NCI-H2196 treated with DMSO at 0.1 percent for 48 hours (cell line): Measurements from ENCODE around the gene ABLIM2.

Experiments
- DNase-seq: peaks from one replicate; lab custom pipeline; 2025; ENCODE audit not compliant: unreplicated experiment; lab: John Stamatoyannopoulos, UW

The ABLIM2 gene

DNA sequence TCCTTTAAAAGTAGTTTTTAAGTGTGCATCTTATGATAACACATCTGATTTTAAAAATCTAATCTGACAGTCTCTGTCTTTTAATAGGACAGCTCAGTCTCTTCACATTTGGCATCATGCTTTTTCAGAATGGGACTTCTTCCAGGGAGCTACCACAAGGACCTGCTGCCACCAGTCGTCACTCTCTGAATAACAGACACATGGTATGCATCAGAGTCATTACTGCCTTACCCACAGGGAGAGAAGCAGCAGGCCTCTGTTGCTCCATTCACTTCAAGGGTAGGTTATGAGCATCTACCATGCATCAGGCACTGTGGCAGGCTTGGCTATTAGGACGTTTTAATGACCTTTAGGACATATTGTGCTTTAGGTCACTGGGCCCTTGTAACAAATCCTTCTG, 169.0 kb downstream of the ABLIM2 start:
- no peak for DNase-seq

DNA sequence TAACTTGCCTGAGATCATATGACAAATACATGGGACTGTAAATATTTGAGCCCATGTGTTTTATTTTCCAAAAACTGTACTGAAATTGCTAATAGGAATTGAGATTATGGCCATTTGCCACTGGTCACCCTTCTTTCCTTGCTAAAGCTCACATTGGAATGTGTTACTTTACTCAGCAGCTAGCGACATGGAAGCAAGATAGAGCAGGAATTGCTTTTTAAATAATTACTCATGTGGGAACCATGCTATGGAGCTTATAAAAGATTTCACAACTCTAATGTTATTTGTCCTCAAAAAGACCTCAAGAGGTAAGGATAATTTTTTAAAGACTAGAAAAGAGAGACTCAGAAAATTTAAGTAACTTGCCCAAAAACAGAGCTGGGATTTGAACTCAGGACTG, 170.2 kb downstream of the ABLIM2 start:
- no peak for DNase-seq

DNA sequence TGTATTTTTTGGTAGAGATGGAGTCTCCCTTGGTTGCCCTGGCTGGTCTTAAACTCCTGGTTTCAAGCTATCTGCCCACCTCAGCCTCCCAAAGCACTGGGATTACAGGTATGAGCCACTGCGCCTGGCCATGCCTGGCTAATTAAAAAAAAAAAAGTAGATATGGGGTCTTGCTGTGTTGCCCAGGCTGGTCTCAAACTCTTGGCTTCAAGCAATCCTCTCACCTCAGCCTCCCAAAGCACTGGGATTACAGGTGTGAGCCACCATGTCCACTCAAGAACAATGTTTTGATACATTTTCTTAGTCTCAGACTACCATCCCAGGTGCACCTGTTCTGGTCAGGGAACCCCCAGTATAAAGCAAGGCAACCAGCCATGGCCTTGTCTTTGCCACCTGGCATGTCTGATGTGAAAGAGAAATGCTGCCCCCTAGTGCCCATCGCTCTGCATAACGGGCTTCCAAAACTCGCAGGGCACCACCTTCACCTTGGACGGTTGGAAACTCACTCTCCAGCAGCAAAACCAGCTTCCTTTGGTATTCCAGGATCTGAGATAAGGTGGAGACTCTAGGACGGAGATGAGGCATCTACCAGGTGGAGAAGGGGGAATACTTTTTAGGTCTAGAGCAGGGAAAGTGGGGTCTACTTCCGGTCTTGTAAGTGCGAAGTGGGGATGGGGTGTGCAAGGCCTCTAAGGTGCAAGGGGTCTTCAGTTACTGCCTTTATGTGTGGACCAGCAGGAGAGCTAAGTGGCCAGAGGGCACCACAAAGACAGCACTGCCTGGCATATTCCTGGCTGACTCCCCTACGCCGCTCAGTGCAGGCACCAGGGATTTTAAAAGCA, 171.2 kb downstream of the ABLIM2 start:
- DNase-seq: peak; percentile 68

DNA sequence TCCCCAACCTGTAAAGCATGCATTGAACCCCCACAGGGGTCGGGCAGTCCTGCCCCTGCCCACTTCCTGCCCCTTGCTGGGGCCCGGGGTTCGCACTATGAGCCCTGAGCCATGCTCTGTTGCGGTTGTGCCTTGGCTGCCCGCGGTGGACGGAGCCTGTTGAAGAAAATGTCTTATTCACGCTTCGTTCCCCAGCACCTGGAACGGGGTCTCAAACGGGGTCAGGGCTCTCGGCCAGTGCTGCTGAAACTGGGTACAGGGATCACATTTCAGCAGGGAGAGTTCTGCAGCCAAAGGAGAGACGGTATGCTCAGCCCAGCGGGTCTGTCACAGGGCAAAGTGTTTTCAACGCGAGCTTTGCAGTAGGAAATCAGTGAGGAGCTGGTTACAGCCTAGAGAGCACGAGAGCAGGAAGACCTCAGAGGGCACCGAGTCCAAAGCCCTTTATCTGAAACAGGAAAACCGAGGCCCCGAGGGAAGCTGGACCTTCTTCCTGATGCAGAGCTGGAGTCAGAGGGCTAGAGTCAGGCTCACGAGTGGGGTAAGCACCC, 172.6 kb downstream of the ABLIM2 start:
- no peak for DNase-seq

DNA sequence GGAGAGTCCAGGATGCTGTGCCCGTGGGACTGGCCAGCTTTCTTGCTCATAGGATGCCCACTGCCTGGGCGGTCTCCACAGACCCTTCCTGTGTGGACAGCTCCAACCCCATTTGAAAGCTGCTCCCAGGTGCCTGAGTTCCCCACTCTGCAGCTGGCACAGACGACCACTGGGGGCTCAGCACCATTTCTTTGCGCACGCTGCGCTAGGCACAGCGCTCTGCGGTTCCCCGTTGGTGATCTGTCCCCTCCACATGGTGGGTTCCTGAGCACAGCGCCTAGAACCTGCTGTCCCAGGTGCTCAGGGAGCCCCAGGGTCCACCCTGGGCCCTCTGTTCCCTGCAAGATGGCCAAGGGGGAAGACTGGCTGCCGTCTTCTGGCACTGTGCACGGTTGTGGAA, 173.5 kb downstream of the ABLIM2 start:
- DNase-seq: no peak

DNA sequence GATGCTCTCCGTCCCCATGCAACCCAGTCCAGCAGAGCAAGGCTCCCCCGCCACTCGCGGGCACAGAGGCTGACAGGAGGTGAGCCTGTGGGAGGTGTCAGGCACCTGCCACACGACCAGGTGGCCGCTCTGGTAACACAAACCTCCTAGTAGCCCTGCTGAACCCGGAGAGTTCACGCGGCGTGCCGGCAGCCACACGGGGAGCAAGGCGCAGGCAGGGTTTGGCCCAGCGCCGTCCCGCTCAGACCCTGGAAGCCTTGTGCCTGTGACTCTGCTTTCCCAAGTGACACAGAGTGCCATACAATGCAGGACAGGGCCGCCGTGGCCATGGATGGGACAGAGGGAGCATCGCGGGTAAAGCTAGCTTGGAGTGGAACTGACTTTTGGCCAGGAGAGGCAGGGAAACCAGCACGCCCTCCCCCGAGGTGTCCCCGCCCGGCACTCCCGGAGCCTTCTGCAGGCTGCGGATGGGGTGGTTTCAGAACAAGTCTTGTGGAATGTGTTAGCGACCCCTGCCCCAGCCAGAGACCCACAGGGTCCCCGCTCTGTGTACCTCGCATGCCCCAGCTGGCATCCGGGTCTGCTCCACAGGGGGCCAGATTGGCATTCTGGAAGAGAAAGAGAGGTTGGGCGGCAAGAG, 174.2 kb downstream of the ABLIM2 start:
- DNase-seq: no peak

DNA sequence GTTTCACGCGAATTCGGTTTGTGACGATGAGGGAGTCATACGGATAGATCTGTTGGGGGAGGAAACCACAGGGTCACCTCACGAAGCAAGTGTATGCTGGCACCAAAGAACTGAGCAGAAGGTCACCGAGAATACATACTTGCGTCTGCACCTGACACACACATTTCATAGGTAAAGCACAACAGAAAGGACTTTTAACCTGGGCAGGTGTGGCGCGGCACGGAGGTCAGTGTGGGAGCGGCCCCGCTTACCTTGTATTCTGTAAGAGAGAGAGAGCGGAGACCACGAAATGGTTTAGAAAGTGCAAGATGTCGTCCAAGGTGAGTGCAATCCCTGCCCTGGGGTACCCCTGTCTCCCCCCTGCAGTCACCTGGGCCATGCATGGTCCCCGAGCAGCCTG, 175.3 kb downstream of the ABLIM2 start:
- no peak for DNase-seq

DNA sequence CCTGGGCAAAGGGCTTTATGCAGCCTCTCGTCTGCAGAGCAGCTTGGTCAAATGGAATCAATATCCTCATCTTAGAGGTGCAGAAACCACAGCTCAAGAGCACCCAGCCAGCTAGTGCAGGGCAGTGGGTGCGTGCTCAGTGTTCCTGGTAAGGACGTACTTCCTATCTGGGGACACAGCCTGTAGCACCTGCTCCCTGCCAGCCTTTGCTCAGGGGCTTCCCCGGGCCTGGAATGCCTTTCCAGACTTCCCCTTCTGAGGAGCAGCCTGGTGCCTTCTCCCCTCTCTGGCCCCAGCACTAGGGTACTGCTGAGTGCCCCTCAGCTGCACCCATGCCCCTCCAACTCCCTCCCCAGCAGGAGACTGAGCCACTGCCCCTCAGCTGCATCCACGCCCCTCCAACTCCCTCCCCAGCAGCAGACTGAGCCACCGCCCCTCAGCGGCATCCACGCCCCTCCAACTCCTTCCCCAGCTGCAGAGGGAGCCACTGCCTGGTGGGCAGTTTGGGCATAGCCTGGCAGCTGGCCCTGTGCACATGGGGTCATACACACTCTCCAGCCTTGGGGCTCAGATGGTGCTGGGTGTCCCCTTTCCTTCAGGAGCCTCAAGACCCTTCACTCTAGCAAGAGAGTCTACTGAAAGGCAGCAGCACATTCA, 176.7 kb downstream of the ABLIM2 start:
- DNase-seq: no peak

DNA sequence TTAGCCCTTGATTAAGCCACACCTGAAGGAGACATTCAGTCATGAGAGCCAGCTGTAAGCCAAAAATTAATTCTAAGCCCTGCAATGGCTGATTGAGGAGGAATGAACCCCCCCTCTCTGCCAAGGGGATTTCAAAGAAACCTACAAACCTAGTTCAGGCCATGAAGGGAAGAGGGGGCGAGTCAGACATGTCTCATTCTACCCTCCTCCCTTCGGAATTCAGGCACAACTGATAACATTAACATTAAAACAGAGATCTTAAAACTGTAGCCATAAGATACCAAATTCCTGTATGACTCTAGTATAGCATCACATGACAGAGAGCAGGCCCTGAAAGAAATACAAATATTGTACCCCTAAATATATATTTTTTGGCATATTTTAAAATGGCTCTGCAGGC, 178.6 kb downstream of the ABLIM2 start:
- no peak for DNase-seq

DNA sequence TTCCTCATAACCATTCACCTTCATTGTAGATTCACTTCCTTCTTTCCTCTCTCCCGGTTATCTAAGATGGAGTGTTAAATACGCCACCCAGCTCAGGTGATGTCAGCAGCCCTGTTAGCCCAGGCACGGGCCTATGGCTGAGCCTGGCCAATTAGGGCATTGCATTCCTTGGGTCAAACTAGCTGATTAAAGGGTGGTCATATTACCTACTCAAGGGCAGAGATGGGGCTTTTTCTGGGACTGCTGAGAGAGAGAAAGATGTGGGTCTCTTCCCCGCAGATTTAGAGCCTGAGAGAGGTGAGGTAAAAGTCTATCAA, 179.0 kb downstream of the ABLIM2 start:
- no peak for DNase-seq

DNA sequence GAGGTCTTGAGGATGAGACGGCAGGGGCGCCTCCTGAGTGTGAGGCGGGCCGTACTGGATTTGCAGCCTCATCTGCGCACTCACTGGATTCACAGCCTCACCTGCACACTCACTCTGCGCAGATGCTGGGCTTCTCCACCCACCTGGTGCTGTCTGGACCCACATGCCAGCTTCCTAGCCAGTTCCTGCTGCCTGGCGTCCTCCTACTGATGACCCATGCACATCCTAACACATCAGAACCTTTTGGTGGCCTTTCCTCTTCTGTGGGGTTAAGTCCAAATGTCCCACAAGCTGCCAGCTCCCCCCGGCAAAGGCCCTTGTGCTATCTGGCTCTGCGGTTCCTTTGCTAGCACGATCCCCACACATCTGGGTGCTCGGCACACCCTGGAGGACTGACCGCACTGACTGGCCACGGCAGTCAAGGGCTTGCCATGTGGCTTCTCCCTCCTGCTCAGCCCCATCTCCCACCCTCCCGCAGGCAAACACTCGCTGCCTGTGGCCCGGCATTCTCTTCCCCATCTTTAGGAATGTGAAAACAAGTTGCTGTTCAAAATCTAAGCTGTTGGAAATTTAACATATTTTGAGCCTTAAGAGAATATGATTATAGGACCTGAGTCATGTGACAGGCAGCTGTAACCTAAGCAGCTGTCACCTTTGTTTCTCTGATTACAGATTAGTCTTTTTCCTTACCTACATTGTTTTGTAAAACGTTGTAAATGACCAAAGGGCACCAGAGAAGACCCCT, 179.5 kb downstream of the ABLIM2 start:
- DNase-seq: no peak

DNA sequence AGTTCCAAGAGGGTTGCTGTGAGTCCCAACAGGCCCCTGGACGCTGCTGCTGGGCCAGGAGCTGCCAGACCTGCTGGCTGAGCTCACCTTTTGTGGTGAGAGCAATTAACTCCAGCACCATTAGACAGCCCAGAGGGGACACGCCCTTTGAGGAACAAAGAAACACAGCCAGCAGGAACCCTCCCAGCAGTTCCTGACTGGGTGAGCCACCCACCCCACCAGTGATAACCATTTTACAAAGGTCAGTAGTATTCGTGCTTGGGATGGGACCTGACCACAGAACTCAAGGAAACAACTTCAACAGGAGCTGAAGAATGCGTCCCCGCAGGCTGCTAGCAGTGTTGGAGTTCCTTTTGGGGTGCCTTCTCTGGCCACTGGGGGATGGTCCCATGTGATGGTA, 180.1 kb downstream of the ABLIM2 start:
- peak; percentile 59 for DNase-seq

DNA sequence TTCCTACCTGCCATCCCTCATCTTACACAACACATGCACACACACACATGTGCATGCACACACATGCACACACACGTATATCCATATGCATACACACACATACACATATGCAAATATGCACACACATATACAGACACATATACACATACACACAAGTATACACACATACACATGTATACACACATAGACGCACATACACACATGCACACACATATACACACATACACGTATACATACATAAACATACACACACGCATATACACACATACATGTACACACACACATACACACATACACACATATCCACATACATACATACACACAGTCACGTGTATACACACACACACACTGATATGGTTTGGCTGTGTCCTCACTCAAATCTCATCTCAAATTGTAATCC, 182.0 kb downstream of the ABLIM2 start:
- DNase-seq: no peak

DNA sequence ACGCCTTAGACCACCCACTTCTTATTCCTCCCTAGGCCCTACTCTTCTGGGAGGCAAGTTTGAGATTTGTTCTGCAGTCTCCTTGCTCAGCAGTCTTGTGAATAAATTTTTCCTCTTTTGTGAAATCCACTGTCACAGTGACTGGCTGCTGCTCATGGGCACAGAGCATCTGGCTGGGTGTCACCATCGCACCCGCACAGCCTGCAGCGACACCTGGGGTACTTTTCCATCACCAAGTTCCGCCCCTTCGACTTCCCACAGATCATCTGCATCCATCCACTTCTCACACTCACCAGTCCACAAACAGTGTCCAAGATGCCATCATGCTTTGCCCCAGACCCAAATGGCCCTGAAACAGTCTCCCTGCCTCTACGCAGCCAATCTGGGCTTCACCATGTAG, 182.6 kb downstream of the ABLIM2 start:
- DNase-seq: no peak

DNA sequence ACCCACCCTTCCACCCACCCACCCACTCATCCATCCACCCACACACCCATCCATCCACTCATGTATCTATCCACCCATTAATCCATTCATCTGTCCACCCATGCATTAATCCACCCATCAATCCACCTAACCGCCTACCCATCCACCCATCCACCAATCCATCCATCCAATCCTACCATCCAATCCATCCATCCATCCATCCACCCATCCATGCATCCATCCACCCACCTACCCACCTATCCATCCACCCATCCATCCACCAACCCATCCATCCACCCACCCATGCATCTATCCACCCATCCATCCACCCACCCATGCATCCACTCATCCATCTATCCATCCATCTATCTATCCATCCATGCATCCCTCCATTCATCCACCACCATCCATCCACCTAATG, 184.2 kb downstream of the ABLIM2 start:
- DNase-seq: no peak

DNA sequence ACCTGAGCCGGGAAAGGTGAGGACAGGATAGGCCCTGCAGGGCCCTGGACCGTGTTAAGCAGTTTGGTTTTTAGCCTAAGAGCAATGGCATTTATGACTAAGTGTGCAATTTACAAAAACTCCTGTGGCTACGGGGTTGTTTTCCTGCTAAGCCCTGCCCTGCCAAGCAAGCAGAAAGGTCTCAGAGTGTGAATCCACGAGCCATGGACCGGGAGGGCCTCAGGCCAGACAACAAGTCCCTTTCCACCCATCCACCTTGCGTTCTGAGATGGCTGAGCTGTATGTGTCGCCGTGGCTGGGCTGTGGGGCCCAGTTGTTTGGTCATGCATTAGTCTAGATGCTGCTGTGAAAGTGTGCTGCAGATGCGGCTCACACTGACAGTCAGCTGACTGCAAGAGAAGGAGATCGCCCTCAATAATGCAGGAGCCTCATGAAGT, 185.1 kb downstream of the ABLIM2 start:
- DNase-seq: no peak

DNA sequence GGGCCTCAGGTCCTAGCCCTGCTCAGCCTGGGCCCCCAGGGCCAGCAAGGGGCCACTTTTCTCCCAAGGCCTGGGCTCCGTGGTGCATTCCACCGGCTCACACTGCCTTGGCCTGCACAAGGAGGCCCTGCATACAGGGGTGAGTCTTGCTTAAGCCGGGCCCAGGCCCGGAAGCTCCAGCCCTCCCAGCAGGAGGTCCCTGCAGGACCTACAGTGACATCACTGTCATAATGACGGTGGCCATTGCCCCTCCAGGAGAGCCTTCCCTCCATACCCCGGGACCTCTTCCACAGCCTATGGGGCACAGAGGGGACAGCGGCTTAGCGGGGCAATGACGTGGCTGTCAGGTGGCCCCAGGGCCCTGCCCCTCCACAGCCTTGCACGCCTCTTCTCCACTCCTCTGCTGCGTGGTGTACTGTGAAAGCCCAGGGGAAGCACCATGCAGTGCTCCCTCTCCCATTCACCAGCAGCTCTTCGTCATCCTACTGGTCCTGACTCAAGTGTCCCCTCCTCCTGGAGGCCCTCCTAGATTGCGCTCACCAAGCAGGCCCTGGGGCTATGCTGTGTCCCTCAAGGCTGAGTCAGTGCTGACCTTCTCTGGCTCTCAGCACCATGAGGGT, 186.6 kb downstream of the ABLIM2 start:
- DNase-seq: no peak

DNA sequence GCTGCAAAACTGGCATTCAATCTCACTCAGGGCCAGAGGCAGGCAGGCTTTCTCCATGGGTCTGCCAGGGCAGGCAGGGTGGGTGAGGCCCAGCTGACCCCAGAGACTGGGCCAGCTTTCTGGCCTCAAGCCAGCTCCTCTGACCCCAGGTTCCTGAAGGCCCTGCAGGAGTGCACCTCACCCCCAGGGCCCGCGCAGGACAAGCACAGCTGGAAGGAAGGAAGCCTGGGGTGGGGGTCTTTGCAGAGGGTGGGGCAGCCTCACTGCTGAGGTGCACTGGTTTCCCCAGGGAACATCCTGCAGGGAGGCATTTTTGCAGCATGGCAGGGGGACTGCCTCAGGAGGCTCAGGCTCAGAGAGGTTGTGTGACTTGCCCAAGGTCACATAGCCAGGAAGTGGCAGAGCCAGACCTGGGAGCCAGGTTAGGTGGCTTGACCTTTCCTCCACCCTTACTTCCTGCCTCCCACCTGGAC, 187.4 kb downstream of the ABLIM2 start:
- DNase-seq: no peak

DNA sequence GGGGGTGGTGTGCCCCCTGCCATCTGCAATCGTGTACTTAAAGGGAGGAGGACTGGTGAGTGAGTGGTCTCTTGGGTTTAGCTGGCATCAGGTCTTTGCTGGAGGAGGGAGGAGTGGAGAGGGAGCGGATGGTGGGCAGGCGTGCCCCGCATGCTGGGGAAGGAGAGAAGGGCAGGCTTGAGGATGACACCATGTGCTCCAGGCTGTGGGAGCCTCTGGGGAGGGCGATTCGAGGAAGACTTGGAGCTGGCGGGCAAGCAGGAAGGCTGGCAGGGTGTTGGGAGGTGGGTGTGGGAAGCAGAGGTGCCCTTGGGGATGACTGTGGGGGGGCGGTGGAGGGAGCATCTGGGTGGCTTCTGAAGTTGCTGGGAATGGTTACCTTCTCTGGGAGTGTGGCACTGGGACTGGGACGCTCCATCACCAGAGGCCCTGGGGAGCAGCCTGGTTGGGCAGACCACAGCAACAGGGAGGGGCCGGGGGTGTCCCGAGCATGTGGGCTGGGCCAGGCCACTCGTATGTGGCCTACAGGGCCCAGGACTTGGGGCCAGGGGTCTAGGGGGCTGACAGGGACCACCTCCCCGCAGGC, 188.2 kb downstream of the ABLIM2 start:
- DNase-seq: no peak

DNA sequence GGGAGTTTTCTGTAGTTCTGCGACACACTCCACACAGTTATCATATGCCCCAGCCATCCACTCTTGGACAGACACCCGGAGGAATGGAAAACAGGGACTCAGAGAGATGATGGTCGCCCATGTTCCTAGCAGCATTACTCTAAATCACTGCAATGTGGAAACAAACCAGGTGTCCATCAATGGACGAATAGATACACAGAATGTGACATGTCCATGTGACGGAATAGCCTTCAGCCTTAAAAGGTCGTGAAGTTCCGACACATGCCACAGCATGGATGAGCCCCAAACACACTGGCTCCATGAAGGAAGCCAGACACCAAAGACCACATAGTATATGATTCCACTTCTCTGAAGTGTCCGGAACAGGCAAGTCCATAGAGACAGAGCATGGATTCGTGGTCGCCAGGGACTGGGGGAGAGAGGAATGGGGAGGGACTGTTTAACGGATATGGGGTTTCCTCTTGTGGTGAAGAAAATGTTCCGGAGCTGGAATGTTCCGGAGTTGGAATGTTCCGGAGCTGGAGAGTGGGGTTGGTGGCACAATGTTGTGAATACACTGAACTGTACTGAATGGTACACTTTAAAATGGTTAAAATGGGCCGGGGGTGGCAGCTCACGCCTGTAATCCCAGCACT, 190.2 kb downstream of the ABLIM2 start:
- no peak for DNase-seq
